Sigmoid colon (tissue), 4 donors: ENCODE measurements around the gene KIRREL3.

ENCODE experiments used
- EP300 ChIP-seq, 4 donors: sonication (generic); formaldehyde crosslinking; IDR thresholded peaks; one replicate each; pipeline ENCODE4 v1.6.1; 2017; ENCODE audit warnings: antibody characterized with exemption in 4 of 4
- POLR2A ChIP-seq, 2 donors: fragments of 450-650 bp; IDR thresholded peaks; one replicate each; pipeline ENCODE4 v1.6.1; 2016; ENCODE audit warnings: antibody characterized with exemption in 2 of 2, mild to moderate bottlenecking in 2 of 2, moderate library complexity in 2 of 2
- POLR2AphosphoS5 ChIP-seq, 4 donors: sonication (generic); formaldehyde crosslinking; IDR thresholded peaks; one replicate each; pipeline ENCODE4 v1.6.1; 2017; ENCODE audit warnings: antibody characterized with exemption in 4 of 4
- TF ChIP-seq, protein P1 (sequence below), 4 experiments: fragments of 450-650 bp in 3 of 4; fragments of 200-600 bp in 1 of 4; IDR thresholded peaks; one replicate each; pipeline ENCODE4 v1.5.1; 2016 to 2019; ENCODE audit warnings: antibody characterized with exemption in 4 of 4, mild to moderate bottlenecking in 3 of 4, moderate library complexity in 2 of 4

DNA sequence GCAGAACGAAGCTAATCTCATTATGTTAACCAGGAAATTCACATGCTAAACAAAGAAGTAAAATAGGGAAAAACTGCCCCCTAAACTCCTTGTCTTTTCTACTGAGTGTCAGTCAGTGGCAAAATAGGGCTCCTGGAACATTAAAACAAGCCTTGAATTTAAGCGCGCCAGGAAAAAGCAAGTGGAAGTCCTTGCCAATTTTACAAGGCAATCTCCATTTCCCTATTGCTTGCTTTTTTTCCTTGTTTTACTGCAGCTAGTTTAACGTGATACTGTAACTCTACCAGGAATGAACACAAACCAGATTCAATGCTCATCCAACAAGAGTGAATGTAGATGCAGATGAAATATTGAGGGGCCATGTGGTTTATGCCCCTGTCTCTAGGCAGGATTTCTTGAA, 28.1 kb upstream of the KIRREL3 start:
- TF ChIP-seq, protein P1, sequence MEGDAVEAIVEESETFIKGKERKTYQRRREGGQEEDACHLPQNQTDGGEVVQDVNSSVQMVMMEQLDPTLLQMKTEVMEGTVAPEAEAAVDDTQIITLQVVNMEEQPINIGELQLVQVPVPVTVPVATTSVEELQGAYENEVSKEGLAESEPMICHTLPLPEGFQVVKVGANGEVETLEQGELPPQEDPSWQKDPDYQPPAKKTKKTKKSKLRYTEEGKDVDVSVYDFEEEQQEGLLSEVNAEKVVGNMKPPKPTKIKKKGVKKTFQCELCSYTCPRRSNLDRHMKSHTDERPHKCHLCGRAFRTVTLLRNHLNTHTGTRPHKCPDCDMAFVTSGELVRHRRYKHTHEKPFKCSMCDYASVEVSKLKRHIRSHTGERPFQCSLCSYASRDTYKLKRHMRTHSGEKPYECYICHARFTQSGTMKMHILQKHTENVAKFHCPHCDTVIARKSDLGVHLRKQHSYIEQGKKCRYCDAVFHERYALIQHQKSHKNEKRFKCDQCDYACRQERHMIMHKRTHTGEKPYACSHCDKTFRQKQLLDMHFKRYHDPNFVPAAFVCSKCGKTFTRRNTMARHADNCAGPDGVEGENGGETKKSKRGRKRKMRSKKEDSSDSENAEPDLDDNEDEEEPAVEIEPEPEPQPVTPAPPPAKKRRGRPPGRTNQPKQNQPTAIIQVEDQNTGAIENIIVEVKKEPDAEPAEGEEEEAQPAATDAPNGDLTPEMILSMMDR (IDR thresholded peaks at IDR 0.05), result no peak
- TF ChIP-seq POLR2A (IDR thresholded peaks at IDR 0.05), result no peak
- no peak for TF ChIP-seq EP300 (IDR thresholded peaks at IDR 0.05)
- TF ChIP-seq POLR2AphosphoS5 (IDR thresholded peaks at IDR 0.05), result no peak
